Karpas-422 (cell line): ENCODE data around the gene TMEM74B. TPM values are rescaled to one million over a fixed set of nuclear protein-coding genes. Genes with fewer than 3 reads are reported as not detected.

Source experiments
- DNase-seq: peaks from one replicate; pipeline ENCODE4 v3.0.0-alpha.2; 2015
- H2AFZ ChIP-seq: fragments of 200-600 bp; sonication (generic); 2 replicates; pipeline ENCODE4 v1.6.1; 2014; ENCODE audit warnings: antibody characterized with exemption, low read length, mixed read lengths
- H3K27ac ChIP-seq: fragments of 200-600 bp; sonication (generic); 2 replicates; pipeline ENCODE4 v1.5.1; 2014; ENCODE audit warnings: mild to moderate bottlenecking, low read length, moderate library complexity
- H3K27me3 ChIP-seq: fragments of 200-600 bp; sonication (generic); 2 replicates; pipeline ENCODE4 v1.6.1; 2014; ENCODE audit warnings: low read length, mixed read lengths
- H3K36me3 ChIP-seq: fragments of 200-600 bp; sonication (generic); 2 replicates; pipeline ENCODE4 v1.6.1; 2014; ENCODE audit warnings: low read length, mixed read lengths; ENCODE audit not compliant: insufficient read depth
- H3K4me1 ChIP-seq: fragments of 200-600 bp; sonication (generic); 2 replicates; pipeline ENCODE4 v1.6.1; 2014; ENCODE audit warnings: mild to moderate bottlenecking, low read length, mixed read lengths
- H3K4me2 ChIP-seq: fragments of 200-600 bp; sonication (generic); 2 replicates; pipeline ENCODE4 v1.6.1; 2014; ENCODE audit warnings: low read length, low read depth, mild to moderate bottlenecking; ENCODE audit not compliant: poor library complexity, severe bottlenecking
- H3K4me3 ChIP-seq: fragments of 200-600 bp; sonication (generic); 2 replicates; pipeline ENCODE4 v1.5.1; 2014; ENCODE audit warnings: mild to moderate bottlenecking, antibody characterized with exemption, low read length, mixed read lengths
- H3K79me2 ChIP-seq: fragments of 200-600 bp; sonication (generic); 2 replicates; pipeline ENCODE4 v1.6.1; 2014; ENCODE audit warnings: mild to moderate bottlenecking, low read length, mixed read lengths
- H3K9ac ChIP-seq: fragments of 200-600 bp; sonication (generic); 2 replicates; pipeline ENCODE4 v1.6.0; 2014; ENCODE audit warnings: low read length
- H3K9me2 ChIP-seq: fragments of 200-600 bp; sonication (generic), shearing (Covaris generic); replicated peaks from 2 replicates; pipeline ENCODE4 v1.6.0; 2014; ENCODE audit warnings: mild to moderate bottlenecking, low read length, moderate library complexity; ENCODE audit not compliant: insufficient read depth
- H3K9me3 ChIP-seq: fragments of 300-700, 200-600 bp; sonication (generic); 2 replicates; pipeline ENCODE4 v1.6.1; 2014; ENCODE audit warnings: low read length, mixed read lengths
- H4K20me1 ChIP-seq: fragments of 200-600 bp; sonication (generic); 2 replicates; pipeline ENCODE4 v1.6.1; 2014; ENCODE audit warnings: mild to moderate bottlenecking, antibody characterized with exemption, low read length, low read depth; ENCODE audit not compliant: insufficient read depth
- total RNA-seq: library from RNA; depleted of rRNA; stranded (reverse); fragments of >200 nt; shearing (Covaris generic); gene quantifications from 2 replicates; pipeline ENCODE4 v1.2.3, GENCODE V29; 2014; ENCODE audit warnings: low replicate concordance

TMEM74B gene
- total RNA-seq, 1 experiment from 2014 or later, result not detected

GRCh38 chr20:1199212-1199873 is 14.6 kb upstream of the TMEM74B start:
- Histone ChIP-seq H3K4me3 (no peak overlapping the region), H2AFZ (no peak overlapping the region), H3K27ac (no peak overlapping the region), H3K9me2 (no peaks in the 10 kb centered on the region), H3K79me2 (no peaks in the 10 kb centered on the region), H3K36me3 (no peaks in the 10 kb centered on the region), H3K9ac (no peak overlapping the region), H3K9me3 (no peaks in the 10 kb centered on the region), H3K4me2 (no peak overlapping the region), H3K27me3 (no peaks in the 10 kb centered on the region), H3K4me1 (no peaks in the 10 kb centered on the region), H4K20me1 (no peaks in the 10 kb centered on the region)
- no peak for DNase-seq

- Histone ChIP-seq H4K20me1 (no peaks in the 10 kb centered on the region), H3K4me3 (no peak overlapping the region), H3K79me2 (no peaks in the 10 kb centered on the region), H2AFZ (no peak overlapping the region), H3K27me3 (no peaks in the 10 kb centered on the region), H3K4me1 (no peaks in the 10 kb centered on the region), H3K4me2 (no peak overlapping the region), H3K9me2 (no peaks in the 10 kb centered on the region), H3K27ac (no peak overlapping the region), H3K36me3 (no peaks in the 10 kb centered on the region), H3K9ac (no peak overlapping the region), H3K9me3 (no peaks in the 10 kb centered on the region)
- DNase-seq, result no peak
These were observed 14.0 kb upstream of the TMEM74B start for GRCh38 chr20:1198751-1199150.

GRCh38 chr20:1197801-1198200 is 13.0 kb upstream of the TMEM74B start:
- no peaks in the 10 kb centered on the region for H3K27me3 ChIP-seq
- H3K36me3 ChIP-seq, result no peaks in the 10 kb centered on the region
- no peak overlapping the region for H3K9ac ChIP-seq

GRCh38 chr20:1196634-1197033 is 11.9 kb upstream of the TMEM74B start:
- Histone ChIP-seq H3K36me3 (no peaks in the 10 kb centered on the region), H3K79me2 (no peaks in the 10 kb centered on the region), H3K4me2 (no peak overlapping the region), H2AFZ (no peak overlapping the region), H4K20me1 (no peaks in the 10 kb centered on the region), H3K9ac (no peak overlapping the region), H3K9me3 (no peaks in the 10 kb centered on the region), H3K27ac (no peak overlapping the region), H3K4me1 (no peaks in the 10 kb centered on the region), H3K4me3 (no peak overlapping the region), H3K27me3 (no peaks in the 10 kb centered on the region), H3K9me2 (no peaks in the 10 kb centered on the region)
- DNase-seq, result no peak

More at GRCh38 chr20:1197801-1198200, 13.0 kb upstream of the TMEM74B start:
- H3K4me1 ChIP-seq, result no peaks in the 10 kb centered on the region
- H4K20me1 ChIP-seq, result no peaks in the 10 kb centered on the region
- H3K27ac ChIP-seq, result no peak overlapping the region
- no peak for DNase-seq
- H3K9me3 ChIP-seq, result no peaks in the 10 kb centered on the region
- no peaks in the 10 kb centered on the region for H3K9me2 ChIP-seq
- H3K4me3 ChIP-seq, result no peak overlapping the region
- no peak overlapping the region for H2AFZ ChIP-seq
- H3K79me2 ChIP-seq, result no peaks in the 10 kb centered on the region
- H3K4me2 ChIP-seq, result no peak overlapping the region

- no peak overlapping the region for H3K27ac ChIP-seq
- no peaks in the 10 kb centered on the region for H3K4me1 ChIP-seq
- no peaks in the 10 kb centered on the region for H3K27me3 ChIP-seq
- H3K9me3 ChIP-seq, result no peaks in the 10 kb centered on the region
- H3K36me3 ChIP-seq, result no peaks in the 10 kb centered on the region
- no peaks in the 10 kb centered on the region for H3K79me2 ChIP-seq
- no peak overlapping the region for H2AFZ ChIP-seq
- no peaks in the 10 kb centered on the region for H3K9me2 ChIP-seq
- H3K9ac ChIP-seq, result no peak overlapping the region
- H3K4me2 ChIP-seq, result no peak overlapping the region
- no peak overlapping the region for H3K4me3 ChIP-seq
- no peaks in the 10 kb centered on the region for H4K20me1 ChIP-seq
- no peak for DNase-seq
These were observed 10.4 kb upstream of the TMEM74B start for GRCh38 chr20:1195226-1195625.

GRCh38 chr20:1191299-1191698 is 6.5 kb upstream of the TMEM74B start:
- Histone ChIP-seq H3K9ac (no peak overlapping the region), H3K9me2 (no peaks in the 10 kb centered on the region), H3K36me3 (no peaks in the 10 kb centered on the region), H3K27ac (no peak overlapping the region), H3K4me1 (no peaks in the 10 kb centered on the region), H3K4me3 (no peak overlapping the region), H3K79me2 (no peaks in the 10 kb centered on the region), H2AFZ (no peak overlapping the region), H4K20me1 (no peaks in the 10 kb centered on the region), H3K27me3 (no peaks in the 10 kb centered on the region), H3K4me2 (no peak overlapping the region), H3K9me3 (no peaks in the 10 kb centered on the region)
- DNase-seq, result no peak

GRCh38 chr20:1190847-1191246 is 6.1 kb upstream of the TMEM74B start:
- Histone ChIP-seq H3K9me2 (no peaks in the 10 kb centered on the region), H3K79me2 (no peaks in the 10 kb centered on the region), H3K4me2 (no peak overlapping the region), H4K20me1 (no peaks in the 10 kb centered on the region), H3K9me3 (no peaks in the 10 kb centered on the region), H3K4me3 (no peak overlapping the region), H3K27ac (no peak overlapping the region), H3K36me3 (no peaks in the 10 kb centered on the region), H3K9ac (no peak overlapping the region), H2AFZ (no peak overlapping the region), H3K4me1 (no peaks in the 10 kb centered on the region), H3K27me3 (no peaks in the 10 kb centered on the region)
- DNase-seq, result no peak

- no peak overlapping the region for H3K27ac ChIP-seq
- H3K4me3 ChIP-seq, result no peak overlapping the region
- no peak overlapping the region for H3K9ac ChIP-seq
- H3K9me3 ChIP-seq, result no peaks in the 10 kb centered on the region
- H3K4me2 ChIP-seq, result no peak overlapping the region
- no peaks in the 10 kb centered on the region for H3K36me3 ChIP-seq
- H3K27me3 ChIP-seq, result no peaks in the 10 kb centered on the region
- H3K9me2 ChIP-seq, result no peaks in the 10 kb centered on the region
- no peaks in the 10 kb centered on the region for H3K4me1 ChIP-seq
- no peak overlapping the region for H2AFZ ChIP-seq
- H4K20me1 ChIP-seq, result no peaks in the 10 kb centered on the region
- H3K79me2 ChIP-seq, result no peaks in the 10 kb centered on the region
- no peak for DNase-seq
These were observed 5.0 kb upstream of the TMEM74B start for GRCh38 chr20:1189827-1190226.
